Trophoblast cell (in vitro differentiated cells and primary cell): ENCODE data around the gene SESN1.
"Not testable (repeated sequence)": the region's sequence is repeated elsewhere in the genome, so short reads cannot be mapped to it uniquely, and the experiment has no call there.

Source experiments
- DNase-seq, 2 donors: peaks; one replicate each; pipeline ENCODE4 v3.0.0-alpha.2; 2016
- H2AFZ ChIP-seq: 2 replicates; pipeline ENCODE4 v1.6.1; 2013; ENCODE audit warnings: low read length, moderate library complexity, mild to moderate bottlenecking; ENCODE audit not compliant: insufficient read depth, poor library complexity
- H2AK5ac ChIP-seq: 2 replicates; pipeline ENCODE4 v1.6.1; 2013; ENCODE audit warnings: mild to moderate bottlenecking, low read length
- H2BK120ac ChIP-seq: 2 replicates; pipeline ENCODE4 v1.6.1; 2013; ENCODE audit warnings: low read length, mild to moderate bottlenecking, moderate library complexity; ENCODE audit not compliant: insufficient read depth, poor library complexity
- H2BK12ac ChIP-seq: 2 replicates; pipeline ENCODE4 v1.6.1; 2013; ENCODE audit warnings: mild to moderate bottlenecking, low read length, moderate library complexity
- H2BK5ac ChIP-seq: 2 replicates; pipeline ENCODE4 v1.6.1; 2013; ENCODE audit warnings: low read length, low read depth, moderate library complexity, mild to moderate bottlenecking; ENCODE audit not compliant: poor library complexity
- H3K14ac ChIP-seq: 2 replicates; pipeline ENCODE4 v1.6.1; 2013; ENCODE audit warnings: mild to moderate bottlenecking, low read length
- H3K18ac ChIP-seq: 2 replicates; pipeline ENCODE4 v1.6.1; 2013; ENCODE audit warnings: mild to moderate bottlenecking, low read length
- H3K23ac ChIP-seq: 2 replicates; pipeline ENCODE4 v1.6.1; 2013; ENCODE audit warnings: low read length
- H3K27ac ChIP-seq: 2 replicates; pipeline ENCODE4 v1.5.1; 2013; ENCODE audit warnings: low read depth, mild to moderate bottlenecking, inconsistent platforms, low read length, moderate library complexity
- H3K27me3 ChIP-seq: 2 replicates; pipeline ENCODE4 v1.6.1; 2013; ENCODE audit warnings: inconsistent platforms, mild to moderate bottlenecking, low read length, moderate library complexity; ENCODE audit not compliant: insufficient read depth
- H3K36me3 ChIP-seq, 2 experiments: 1 replicate in 1 of 2; 2 replicates in 1 of 2; pipeline ENCODE4 v1.6.1; 2013; ENCODE audit warnings: low read length in 2 of 2, mild to moderate bottlenecking in 2 of 2, moderate library complexity in 1 of 2; ENCODE audit not compliant: insufficient read depth in 2 of 2, control insufficient read depth in 1 of 2
- H3K4ac ChIP-seq: 2 replicates; pipeline ENCODE4 v1.6.1; 2013; ENCODE audit warnings: low read depth, mild to moderate bottlenecking, low read length, moderate library complexity
- H3K4me1 ChIP-seq, 2 experiments: 1 replicate in 1 of 2; 2 replicates in 1 of 2; pipeline ENCODE4 v1.6.1; 2013; ENCODE audit warnings: low read length in 2 of 2, mild to moderate bottlenecking in 2 of 2, moderate library complexity in 1 of 2; ENCODE audit not compliant: insufficient read depth in 2 of 2, control insufficient read depth in 1 of 2
- H3K4me2 ChIP-seq: 2 replicates; pipeline ENCODE4 v1.6.1; 2013; ENCODE audit warnings: inconsistent platforms, mild to moderate bottlenecking, low read length, moderate library complexity
- H3K4me3 ChIP-seq: 2 replicates; pipeline ENCODE4 v1.5.1; 2013; ENCODE audit warnings: mild to moderate bottlenecking, low read depth, low read length, inconsistent platforms
- H3K79me1 ChIP-seq: one replicate; pipeline ENCODE4 v1.6.1; 2013; ENCODE audit warnings: low read length
- H3K79me2 ChIP-seq: 2 replicates; pipeline ENCODE4 v1.6.1; 2013; ENCODE audit warnings: low read length, mild to moderate bottlenecking; ENCODE audit not compliant: control insufficient read depth, insufficient read depth, poor library complexity
- H3K9ac ChIP-seq: 2 replicates; pipeline ENCODE4 v1.6.1; 2013; ENCODE audit warnings: mild to moderate bottlenecking, low read length
- H3K9me3 ChIP-seq: 2 replicates; pipeline ENCODE4 v1.6.1; 2013; ENCODE audit warnings: low read depth, mild to moderate bottlenecking, control low read depth, inconsistent platforms, low read length; ENCODE audit not compliant: insufficient read depth
- H4K12ac ChIP-seq: 2 replicates; pipeline ENCODE4 v1.6.1; 2013; ENCODE audit warnings: low read depth, mild to moderate bottlenecking, low read length, moderate library complexity
- H4K8ac ChIP-seq: 2 replicates; pipeline ENCODE4 v1.6.1; 2013; ENCODE audit warnings: low read depth, mild to moderate bottlenecking, low read length, moderate library complexity
- H4K91ac ChIP-seq: one replicate; pipeline ENCODE4 v1.6.1; 2013; ENCODE audit warnings: low read depth, mild to moderate bottlenecking, low read length, moderate library complexity
- WGBS: extraction: QIAGEN DNeasy Blood & Tissue Kit; methylation state at CpG from one replicate; pipeline ENCODE4 v1.1.7; 2013; ENCODE audit warnings: missing lambda C conversion rate; ENCODE audit not compliant: insufficient read length, insufficient coverage; ENCODE audit errors: extremely low coverage; 5-methylcytosine and 5-hydroxymethylcytosine counted together

Gene SESN1

GRCh38 chr6:109087661-109088264, 6.9 kb downstream of the SESN1 start:
- Histone ChIP-seq H2BK12ac (no peak overlapping the region), H3K36me3 (peaks cover 0 to 3% of the 10 kb centered on the region in 2 experiments), H3K9ac (no peak overlapping the region), H2BK5ac (no peak overlapping the region), H3K4me3 (no peak overlapping the region), H3K27ac (no peak overlapping the region), H3K4me1 (no peaks in the 10 kb centered on the region), H3K18ac (no peak overlapping the region), H3K4me2 (no peak overlapping the region), H3K79me1 (no peaks in the 10 kb centered on the region), H2AFZ (no peak overlapping the region), H3K79me2 (no peaks in the 10 kb centered on the region), H2AK5ac (no peak overlapping the region), H3K27me3 (no peaks in the 10 kb centered on the region), H4K91ac (no peak overlapping the region), H4K12ac (no peak overlapping the region), H3K9me3 (no peaks in the 10 kb centered on the region), H2BK120ac (no peak overlapping the region), H3K23ac (no peak overlapping the region), H3K4ac (no peak overlapping the region), H4K8ac (no peak overlapping the region), H3K14ac (no peak overlapping the region)
- no CpG with 5 or more reads among the region's 5 CpGs for WGBS
- no peak for DNase-seq

- not testable (repeated sequence) for H3K9me3 ChIP-seq, H4K12ac ChIP-seq, H3K4me3 ChIP-seq, H3K27me3 ChIP-seq, H3K4me2 ChIP-seq, H3K18ac ChIP-seq, H3K4me1 ChIP-seq, H3K79me2 ChIP-seq, H2BK12ac ChIP-seq, H3K23ac ChIP-seq, H3K4ac ChIP-seq, H3K27ac ChIP-seq, H2AFZ ChIP-seq, H3K36me3 ChIP-seq, H3K9ac ChIP-seq, H2AK5ac ChIP-seq, H4K8ac ChIP-seq, H2BK120ac ChIP-seq, DNase-seq, H4K91ac ChIP-seq, H3K14ac ChIP-seq, H3K79me1 ChIP-seq, H2BK5ac ChIP-seq
- no CpG with 5 or more reads among the region's 8 CpGs for WGBS
These were observed 10.5 kb downstream of the SESN1 start for GRCh38 chr6:109084146-109084545.

DNA sequence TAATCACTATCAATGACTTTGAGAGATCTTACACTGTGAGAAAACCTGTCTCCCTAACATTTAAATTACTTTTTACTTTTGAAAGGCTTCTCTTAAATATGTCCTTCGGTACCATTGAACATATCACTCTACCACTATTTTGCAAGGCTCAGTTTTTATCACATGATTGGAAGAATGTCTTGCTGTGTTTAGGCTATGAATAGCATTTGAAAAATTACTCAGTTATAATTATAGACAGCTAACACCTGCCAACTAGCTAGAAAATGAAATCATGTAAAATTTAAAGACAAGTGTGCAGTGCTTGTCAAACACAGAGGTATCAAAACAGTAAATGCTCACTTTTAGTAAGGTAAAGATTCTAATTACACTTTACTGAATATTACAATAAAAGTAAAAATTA, 11.0 kb downstream of the SESN1 start:
- H3K27me3 ChIP-seq, result no peaks in the 10 kb centered on the region
- H3K27ac ChIP-seq, result no peak overlapping the region
- no peak overlapping the region for H4K8ac ChIP-seq
- no peak overlapping the region for H3K4me3 ChIP-seq
- H2AFZ ChIP-seq, result no peak overlapping the region
- H3K36me3 ChIP-seq, result peaks cover 0 to 3% of the 10 kb centered on the region in 2 experiments
- no peak overlapping the region for H3K4ac ChIP-seq
- no peak overlapping the region for H3K9ac ChIP-seq
- no peaks in the 10 kb centered on the region for H3K9me3 ChIP-seq
- H2BK12ac ChIP-seq, result no peak overlapping the region
- no peak overlapping the region for H2AK5ac ChIP-seq
- H3K14ac ChIP-seq, result no peak overlapping the region
- H2BK5ac ChIP-seq, result no peak overlapping the region
- peak in 1 of 2 donors; percentile 68 for DNase-seq
- H4K12ac ChIP-seq, result no peak overlapping the region
- no peak overlapping the region for H3K18ac ChIP-seq
- H3K79me1 ChIP-seq, result no peaks in the 10 kb centered on the region
- H3K79me2 ChIP-seq, result no peaks in the 10 kb centered on the region
- H2BK120ac ChIP-seq, result no peak overlapping the region
- H3K4me1 ChIP-seq, result no peaks in the 10 kb centered on the region
- H3K23ac ChIP-seq, result no peak overlapping the region
- WGBS, result no CpG with 5 or more reads among the region's 1 CpG
- H4K91ac ChIP-seq, result no peak overlapping the region
- H3K4me2 ChIP-seq, result no peak overlapping the region

DNA sequence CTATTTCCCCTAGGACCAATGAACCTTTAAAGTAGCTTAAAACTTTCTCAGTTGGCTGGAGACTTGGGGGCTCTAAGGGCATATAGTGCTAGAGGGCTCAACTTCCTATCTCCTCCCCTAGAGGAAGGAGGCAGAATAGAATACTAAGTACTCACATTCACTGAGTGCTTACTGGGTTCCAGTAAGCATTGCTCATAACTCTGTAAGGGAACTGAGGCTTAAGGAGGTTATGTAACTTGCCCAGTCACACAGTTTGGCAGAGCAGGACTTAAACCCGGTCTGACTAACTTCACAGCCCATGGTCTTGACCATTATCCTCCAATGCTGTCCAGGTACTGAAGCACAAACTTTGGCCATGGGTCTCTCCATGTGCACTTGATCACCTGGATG, 12.5 kb downstream of the SESN1 start:
- H3K4me2 ChIP-seq, result no peak overlapping the region
- no peak overlapping the region for H4K91ac ChIP-seq
- H3K4ac ChIP-seq, result no peak overlapping the region
- WGBS, result no CpG with 5 or more reads among the region's 1 CpG
- peaks cover 0 to 3% of the 10 kb centered on the region in 2 experiments for H3K36me3 ChIP-seq
- H3K14ac ChIP-seq, result no peak overlapping the region
- H2AFZ ChIP-seq, result no peak overlapping the region
- no peaks in the 10 kb centered on the region for H3K4me1 ChIP-seq
- no peak overlapping the region for H4K8ac ChIP-seq
- peak overlapping the region; percentile 52 for H3K23ac ChIP-seq
- DNase-seq, result peak; percentile 7 to 36
- H3K18ac ChIP-seq, result no peak overlapping the region
- H3K4me3 ChIP-seq, result no peak overlapping the region
- H2BK5ac ChIP-seq, result no peak overlapping the region
- no peaks in the 10 kb centered on the region for H3K9me3 ChIP-seq
- H3K9ac ChIP-seq, result no peak overlapping the region
- H2AK5ac ChIP-seq, result no peak overlapping the region
- no peaks in the 10 kb centered on the region for H3K27me3 ChIP-seq
- no peaks in the 10 kb centered on the region for H3K79me1 ChIP-seq
- no peak overlapping the region for H4K12ac ChIP-seq
- H3K27ac ChIP-seq, result no peak overlapping the region
- no peak overlapping the region for H2BK120ac ChIP-seq
- H3K79me2 ChIP-seq, result no peaks in the 10 kb centered on the region
- no peak overlapping the region for H2BK12ac ChIP-seq
